KMS-11 (cell line): Measurements from ENCODE around the gene LILRA5.

Experiments
- H2AFZ ChIP-seq: fragments of 200-600 bp; sonication (generic); 2 replicates; pipeline ENCODE4 v1.6.1; 2016; ENCODE audit warnings: antibody characterized with exemption, mixed run types, low read depth
- H3K27ac ChIP-seq: fragments of 200-600 bp; sonication (generic); 2 replicates; pipeline ENCODE4 v1.6.1; 2016; ENCODE audit warnings: mild to moderate bottlenecking, mixed run types
- H3K27me3 ChIP-seq: fragments of 200-600 bp; sonication (generic); 2 replicates; pipeline ENCODE4 v1.6.1; 2017; ENCODE audit warnings: mild to moderate bottlenecking, low read depth, mixed run types, moderate library complexity; ENCODE audit not compliant: insufficient read depth
- H3K36me3 ChIP-seq: fragments of 200-600 bp; sonication (generic); 2 replicates; pipeline ENCODE4 v1.6.1; 2017; ENCODE audit warnings: mild to moderate bottlenecking, mixed run types; ENCODE audit not compliant: insufficient read depth
- H3K4me1 ChIP-seq: fragments of 200-600 bp; sonication (generic); 2 replicates; pipeline ENCODE4 v1.6.1; 2016; ENCODE audit warnings: mild to moderate bottlenecking, low read depth, mixed run types; ENCODE audit not compliant: poor library complexity, severe bottlenecking
- H3K4me2 ChIP-seq: fragments of 200-600 bp; sonication (generic); 2 replicates; pipeline ENCODE4 v1.7.0; 2016; ENCODE audit warnings: mild to moderate bottlenecking, mixed run types
- H3K4me3 ChIP-seq: fragments of 200-600 bp; sonication (generic); IDR thresholded peaks from 2 replicates; pipeline ENCODE4 v1.6.1; 2017; ENCODE audit warnings: low read depth, low read length, mixed read lengths; ENCODE audit not compliant: insufficient read depth
- H3K79me2 ChIP-seq: fragments of 200-600 bp; sonication (generic); 2 replicates; pipeline ENCODE4 v1.6.1; 2016; ENCODE audit warnings: low read depth, mixed run types; ENCODE audit not compliant: insufficient read depth
- H3K9ac ChIP-seq: fragments of 200-600 bp; sonication (generic); 2 replicates; pipeline ENCODE4 v1.6.1; 2016; ENCODE audit warnings: mild to moderate bottlenecking, mixed run types
- H4K20me1 ChIP-seq: fragments of 200-600 bp; sonication (generic); 2 replicates; pipeline ENCODE4 v1.6.1; 2016; ENCODE audit warnings: mild to moderate bottlenecking, mixed run types; ENCODE audit not compliant: insufficient read depth
- TF ChIP-seq, protein P1 (sequence below): fragments of 200-600 bp; sonication (generic); conservative IDR thresholded peaks from 2 replicates; pipeline ENCODE4 v1.6.1; 2017; ENCODE audit warnings: low read depth, mild to moderate bottlenecking, antibody characterized with exemption, low read length, moderate library complexity, mixed read lengths

Gene LILRA5

DNA sequence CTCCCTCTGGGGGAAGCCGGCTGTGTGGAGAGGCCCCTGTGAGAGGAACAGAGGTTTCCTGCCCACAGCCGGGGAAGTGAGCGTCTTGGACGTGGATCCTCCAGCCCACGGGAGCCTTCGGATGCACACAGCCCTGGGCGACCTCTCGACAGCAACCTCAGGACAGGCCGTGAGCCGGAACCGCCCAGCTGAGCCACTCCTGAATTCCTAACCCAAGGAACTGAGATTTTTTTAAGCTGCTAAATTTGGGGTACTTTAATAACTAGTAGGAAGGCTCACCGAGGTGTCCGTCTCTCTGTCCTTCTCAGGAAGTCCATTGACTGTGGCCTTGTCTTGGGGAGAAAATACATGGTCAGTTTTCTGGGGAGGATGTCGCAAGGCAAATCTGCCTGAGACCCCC lies 42.7 kb upstream of the LILRA5 start:
- Histone ChIP-seq H3K27me3 (no peaks in the 10 kb centered on the region; the same call in 1 of the 2 replicates), H3K27ac (no peak overlapping the region), H3K4me1 (no peaks in the 10 kb centered on the region), H3K4me2 (no peak overlapping the region), H3K4me3 (no peak overlapping the region), H3K79me2 (no peaks in the 10 kb centered on the region), H4K20me1 (no peaks in the 10 kb centered on the region), H3K36me3 (no peaks in the 10 kb centered on the region), H2AFZ (no peak overlapping the region), H3K9ac (no peak overlapping the region)
- TF ChIP-seq, protein P1, sequence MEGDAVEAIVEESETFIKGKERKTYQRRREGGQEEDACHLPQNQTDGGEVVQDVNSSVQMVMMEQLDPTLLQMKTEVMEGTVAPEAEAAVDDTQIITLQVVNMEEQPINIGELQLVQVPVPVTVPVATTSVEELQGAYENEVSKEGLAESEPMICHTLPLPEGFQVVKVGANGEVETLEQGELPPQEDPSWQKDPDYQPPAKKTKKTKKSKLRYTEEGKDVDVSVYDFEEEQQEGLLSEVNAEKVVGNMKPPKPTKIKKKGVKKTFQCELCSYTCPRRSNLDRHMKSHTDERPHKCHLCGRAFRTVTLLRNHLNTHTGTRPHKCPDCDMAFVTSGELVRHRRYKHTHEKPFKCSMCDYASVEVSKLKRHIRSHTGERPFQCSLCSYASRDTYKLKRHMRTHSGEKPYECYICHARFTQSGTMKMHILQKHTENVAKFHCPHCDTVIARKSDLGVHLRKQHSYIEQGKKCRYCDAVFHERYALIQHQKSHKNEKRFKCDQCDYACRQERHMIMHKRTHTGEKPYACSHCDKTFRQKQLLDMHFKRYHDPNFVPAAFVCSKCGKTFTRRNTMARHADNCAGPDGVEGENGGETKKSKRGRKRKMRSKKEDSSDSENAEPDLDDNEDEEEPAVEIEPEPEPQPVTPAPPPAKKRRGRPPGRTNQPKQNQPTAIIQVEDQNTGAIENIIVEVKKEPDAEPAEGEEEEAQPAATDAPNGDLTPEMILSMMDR = no peak

DNA sequence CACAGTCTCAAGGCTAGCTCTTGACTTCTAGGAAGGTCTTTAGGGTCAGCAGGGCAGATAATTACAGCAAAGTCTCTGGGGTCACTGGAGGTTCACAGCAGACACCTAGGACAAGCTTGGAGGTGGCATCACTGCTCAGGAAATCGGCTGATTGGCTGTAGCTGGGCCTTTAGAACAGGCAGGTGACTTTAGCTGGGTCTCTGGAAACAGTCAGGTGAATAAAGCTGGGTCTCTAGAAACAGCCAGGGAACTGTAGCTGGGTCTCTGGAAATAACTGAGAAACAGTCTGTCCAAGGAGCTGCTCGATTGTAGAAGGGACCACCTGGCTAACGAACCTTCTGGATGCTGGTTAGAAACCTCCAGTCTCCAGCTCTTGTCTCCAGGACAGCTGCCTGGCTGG lies 41.8 kb upstream of the LILRA5 start:
- no peak overlapping the region for H3K4me2 ChIP-seq
- no peaks in the 10 kb centered on the region; the same call in 1 of the 2 replicates for H3K27me3 ChIP-seq
- H3K36me3 ChIP-seq = no peaks in the 10 kb centered on the region
- no peak overlapping the region for H3K4me3 ChIP-seq
- no peak overlapping the region for H3K9ac ChIP-seq
- TF ChIP-seq, protein P1 = no peak
- no peak overlapping the region for H3K27ac ChIP-seq
- H3K4me1 ChIP-seq = no peaks in the 10 kb centered on the region
- H3K79me2 ChIP-seq = no peaks in the 10 kb centered on the region
- H2AFZ ChIP-seq = no peak overlapping the region
- H4K20me1 ChIP-seq = no peaks in the 10 kb centered on the region

DNA sequence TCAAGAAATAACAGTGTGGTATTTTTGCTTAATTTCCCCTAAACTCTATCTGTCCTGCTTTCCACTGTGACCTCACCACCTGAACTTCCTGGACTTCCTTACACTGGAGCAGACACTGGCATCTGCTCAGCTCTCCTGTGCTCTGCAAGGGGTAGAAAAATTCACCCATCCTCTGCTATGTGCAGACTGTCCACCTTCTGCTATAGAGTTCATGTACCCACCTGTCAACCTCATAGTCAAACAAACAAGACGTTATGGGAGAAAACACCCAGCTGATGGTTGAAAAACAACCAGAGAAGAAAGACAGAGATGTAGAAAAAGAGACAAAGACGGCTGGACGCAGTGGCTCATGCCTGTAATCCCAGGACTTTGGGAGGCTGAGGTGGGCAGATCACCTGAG lies 39.6 kb upstream of the LILRA5 start:
- TF ChIP-seq, protein P1 = no peak
- H3K9ac ChIP-seq = no peak overlapping the region
- H3K27ac ChIP-seq = no peak overlapping the region

DNA sequence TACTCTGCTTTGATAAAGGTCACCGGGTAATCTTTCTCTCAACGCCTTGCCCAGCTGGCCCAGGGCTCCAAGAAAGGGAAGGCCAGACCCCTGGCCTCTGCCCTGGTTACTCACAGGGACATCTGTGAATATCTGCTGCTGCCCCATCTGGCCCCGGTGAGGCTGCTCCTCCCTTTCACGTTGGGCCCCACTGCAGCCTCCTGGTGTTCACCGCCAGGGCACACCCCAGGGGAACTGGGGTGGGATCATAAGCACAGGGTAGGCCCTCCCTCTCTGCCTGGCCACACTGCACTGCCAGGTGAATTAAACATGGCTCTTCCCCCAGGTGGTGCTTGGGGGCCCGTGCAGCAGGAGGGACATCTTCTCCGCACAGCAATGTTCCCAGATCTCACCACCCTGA lies 39.1 kb upstream of the LILRA5 start:
- 0 out of 2 replicates have a peak overlapping the region, but pooled peaks have one; percentile 8 for H3K4me2 ChIP-seq

More for the DNA sequence above, 39.6 kb upstream of the LILRA5 start:
- H3K4me1 ChIP-seq = no peaks in the 10 kb centered on the region
- H3K36me3 ChIP-seq = no peaks in the 10 kb centered on the region
- H2AFZ ChIP-seq = no peak overlapping the region
- H3K27me3 ChIP-seq = peaks cover 3% of the 10 kb centered on the region; the same call in 1 of the 2 replicates
- H3K4me3 ChIP-seq = no peak overlapping the region
- no peak overlapping the region for H3K4me2 ChIP-seq
- H3K79me2 ChIP-seq = no peaks in the 10 kb centered on the region
- H4K20me1 ChIP-seq = no peaks in the 10 kb centered on the region

More for the DNA sequence above, 39.1 kb upstream of the LILRA5 start:
- Histone ChIP-seq H2AFZ (no peak overlapping the region), H3K27ac (no peak overlapping the region), H3K36me3 (no peaks in the 10 kb centered on the region), H3K79me2 (no peaks in the 10 kb centered on the region), H4K20me1 (no peaks in the 10 kb centered on the region), H3K27me3 (peaks cover 3% of the 10 kb centered on the region; the same call in 1 of the 2 replicates), H3K9ac (no peak overlapping the region), H3K4me3 (no peak overlapping the region), H3K4me1 (no peaks in the 10 kb centered on the region)
- TF ChIP-seq, protein P1 = no peak
